ENCODE data around the gene ANKRD6.
A peak's percentile ranks its signal among the peaks of the same experiment; 100 is the strongest.

ANKRD6 gene

GRCh38 chr6:89475634-89476033 is 42.7 kb downstream of the ANKRD6 start:
- no peak for DNase-seq

- DNase-seq = no peak
Measured at GRCh38 chr6:89479897-89480296, 46.9 kb downstream of the ANKRD6 start.

- no peak for DNase-seq
Measured at GRCh38 chr6:89481695-89482094, 48.7 kb downstream of the ANKRD6 start.

- DNase-seq = no peak
Measured at GRCh38 chr6:89482126-89482525, 49.2 kb downstream of the ANKRD6 start.

DNA sequence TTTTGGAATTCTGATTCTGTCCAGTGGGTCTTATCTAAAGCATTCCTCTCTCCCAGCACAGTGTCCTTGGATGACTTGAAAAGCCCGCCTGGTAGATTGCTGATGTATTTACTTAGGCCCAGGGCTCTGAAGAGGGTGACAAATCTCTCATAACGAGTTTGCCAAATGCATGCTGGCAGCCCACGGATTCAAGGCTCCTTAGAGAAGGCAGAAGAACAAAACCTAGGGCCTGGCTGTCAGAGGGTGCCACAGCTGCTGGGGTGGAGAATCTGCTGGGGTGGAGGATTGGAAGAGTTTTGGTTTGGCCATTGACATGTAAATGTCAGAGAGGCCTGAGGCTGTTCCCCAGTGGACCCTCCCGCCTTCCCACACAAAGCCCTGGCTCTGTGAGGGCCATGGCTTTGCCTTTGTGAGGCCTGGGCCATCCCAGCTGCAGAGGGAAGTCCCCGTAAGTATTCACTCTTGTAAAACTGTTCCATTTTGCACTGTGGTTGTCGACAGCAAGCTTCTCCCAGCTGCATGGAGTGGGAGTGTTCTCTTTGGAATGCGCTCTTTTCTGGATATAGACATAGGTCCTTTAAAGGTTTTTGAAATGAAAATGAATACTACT is 50.3 kb downstream of the ANKRD6 start:
- peak; percentile 8 for DNase-seq

GRCh38 chr6:89485320-89485719 is 52.4 kb downstream of the ANKRD6 start:
- DNase-seq = no peak

DNA sequence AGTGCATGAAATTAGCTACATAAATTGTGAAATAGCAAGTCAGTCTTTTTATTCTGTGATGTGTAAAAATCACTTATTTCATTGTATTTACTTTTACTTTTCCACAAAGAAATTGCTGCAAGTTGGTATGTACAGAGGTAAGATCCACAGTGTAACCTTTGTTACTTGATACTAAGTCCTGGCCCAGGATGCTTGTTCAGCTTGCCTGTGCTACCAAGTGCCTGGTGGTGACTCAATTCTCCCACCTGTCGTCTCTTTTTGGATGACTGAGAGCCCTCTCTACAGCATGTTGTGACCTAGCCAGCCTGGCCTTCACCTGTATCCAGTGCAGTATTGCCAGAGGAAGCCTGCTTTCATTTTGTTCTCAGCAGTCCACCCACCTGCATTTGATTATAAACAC is 54.9 kb downstream of the ANKRD6 start:
- DNase-seq = no peak

GRCh38 chr6:89488438-89488837 is 55.5 kb downstream of the ANKRD6 start:
- DNase-seq = no peak

GRCh38 chr6:89489078-89489477 is 56.1 kb downstream of the ANKRD6 start:
- no peak for DNase-seq

DNA sequence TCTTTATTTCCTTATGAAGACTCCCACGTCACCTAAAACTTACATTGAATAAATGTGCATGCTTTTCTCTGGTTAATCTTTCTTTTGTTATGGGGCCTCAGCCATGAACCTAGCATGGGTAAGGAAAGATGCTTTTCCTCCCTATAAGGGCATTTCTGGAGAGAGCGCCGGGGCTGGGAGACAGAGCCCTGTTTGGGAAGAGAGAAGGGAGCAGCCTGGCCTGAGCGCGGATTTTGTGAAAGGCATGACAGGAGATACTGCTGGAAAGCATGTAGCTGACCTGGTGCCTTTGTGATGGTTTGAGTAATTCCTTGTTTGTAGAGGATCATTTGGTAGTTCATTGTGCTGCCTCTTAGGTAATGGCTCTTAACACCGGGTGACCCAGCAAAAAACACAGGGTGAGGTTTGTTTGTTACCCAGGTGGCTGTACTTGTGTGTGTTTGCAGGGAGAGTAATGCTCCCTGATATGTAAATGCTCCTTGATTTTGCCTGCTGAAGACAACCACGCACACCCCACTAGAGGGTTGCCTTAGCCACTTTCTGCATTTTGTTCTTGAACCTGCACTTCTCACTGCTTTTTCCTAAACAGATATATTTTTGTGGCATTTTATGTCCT is 59.2 kb downstream of the ANKRD6 start:
- DNase-seq = peak; percentile 68

DNA sequence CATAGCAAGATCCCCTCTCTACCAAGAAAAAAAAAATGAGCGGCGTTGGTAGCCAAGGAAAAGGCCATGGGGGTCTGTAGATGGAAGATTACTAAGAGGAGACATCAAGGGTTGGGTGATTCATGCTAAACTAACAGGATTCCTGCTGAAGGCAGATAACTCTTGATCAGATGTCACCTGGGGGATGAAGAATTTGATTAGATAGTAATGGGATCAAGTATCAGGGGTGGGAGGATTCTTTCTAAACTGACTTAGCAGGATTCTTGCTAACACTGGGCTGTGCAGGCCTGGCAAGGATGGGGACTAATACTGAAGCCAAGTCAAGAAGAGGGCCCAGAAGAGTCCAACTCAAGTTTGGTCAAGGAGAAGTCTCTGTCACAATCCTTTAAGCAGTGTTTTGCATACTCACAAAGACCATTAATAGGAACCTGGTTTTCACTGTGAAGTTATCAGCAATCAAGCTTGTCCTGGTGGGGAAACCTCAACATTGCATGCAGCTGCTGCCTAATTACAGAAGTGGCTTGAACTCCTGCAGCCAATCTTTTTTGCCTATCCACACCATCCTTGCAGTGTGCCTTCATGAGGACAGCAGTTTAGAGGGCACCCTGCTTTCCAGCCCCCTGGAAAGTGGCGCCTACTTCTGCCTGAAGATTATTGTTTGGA is 61.3 kb downstream of the ANKRD6 start:
- no peak for DNase-seq

GRCh38 chr6:89495961-89496535 is 63.1 kb downstream of the ANKRD6 start:
- DNase-seq = no peak

- DNase-seq = peak; percentile 51
Measured at GRCh38 chr6:89500611-89501010, 67.7 kb downstream of the ANKRD6 start.

DNA sequence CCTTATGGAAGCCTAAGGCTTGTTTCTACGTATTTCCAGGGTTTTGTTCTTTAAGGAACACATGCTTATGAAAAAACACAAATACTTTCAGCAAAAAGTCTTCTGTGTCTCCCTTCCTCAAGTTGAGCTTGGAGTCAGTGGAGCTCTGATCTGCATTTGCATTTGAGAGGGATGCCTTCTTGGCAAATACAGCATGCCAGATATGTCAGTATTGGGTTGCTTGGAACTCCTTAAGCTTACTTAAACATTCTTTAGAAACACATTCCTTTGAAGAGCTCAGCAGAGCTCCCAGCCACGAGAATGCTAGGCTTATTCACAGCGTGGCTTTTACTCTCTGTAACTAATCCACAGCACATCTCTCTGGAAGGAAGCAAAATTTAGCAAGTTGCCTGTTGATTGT is 68.3 kb downstream of the ANKRD6 start:
- no peak for DNase-seq

GRCh38 chr6:89501753-89502152 is 68.8 kb downstream of the ANKRD6 start:
- DNase-seq = no peak

DNA sequence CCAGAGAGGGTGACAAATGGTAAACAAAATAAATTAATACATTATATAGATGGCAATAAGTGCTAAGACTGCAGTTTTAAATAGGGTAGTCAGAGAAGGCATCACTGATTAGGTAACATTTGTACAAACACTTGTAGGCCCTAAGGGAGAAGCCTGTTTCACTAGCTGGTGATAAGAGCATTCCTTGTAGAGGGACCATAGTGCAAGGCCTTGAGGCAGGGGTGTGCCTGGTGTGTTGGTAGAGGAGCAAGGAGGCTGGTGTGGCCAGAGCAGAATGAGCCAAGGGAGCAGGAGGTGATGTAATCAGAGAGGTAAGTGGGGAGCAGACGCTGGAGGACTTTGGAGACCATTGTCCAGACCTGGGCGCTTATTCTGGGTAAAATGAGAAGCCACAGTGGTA is 70.7 kb downstream of the ANKRD6 start:
- DNase-seq = no peak

GRCh38 chr6:89505847-89506246 is 72.9 kb downstream of the ANKRD6 start:
- DNase-seq = no peak

GRCh38 chr6:89506716-89507617 is 74.0 kb downstream of the ANKRD6 start:
- DNase-seq = no peak

DNA sequence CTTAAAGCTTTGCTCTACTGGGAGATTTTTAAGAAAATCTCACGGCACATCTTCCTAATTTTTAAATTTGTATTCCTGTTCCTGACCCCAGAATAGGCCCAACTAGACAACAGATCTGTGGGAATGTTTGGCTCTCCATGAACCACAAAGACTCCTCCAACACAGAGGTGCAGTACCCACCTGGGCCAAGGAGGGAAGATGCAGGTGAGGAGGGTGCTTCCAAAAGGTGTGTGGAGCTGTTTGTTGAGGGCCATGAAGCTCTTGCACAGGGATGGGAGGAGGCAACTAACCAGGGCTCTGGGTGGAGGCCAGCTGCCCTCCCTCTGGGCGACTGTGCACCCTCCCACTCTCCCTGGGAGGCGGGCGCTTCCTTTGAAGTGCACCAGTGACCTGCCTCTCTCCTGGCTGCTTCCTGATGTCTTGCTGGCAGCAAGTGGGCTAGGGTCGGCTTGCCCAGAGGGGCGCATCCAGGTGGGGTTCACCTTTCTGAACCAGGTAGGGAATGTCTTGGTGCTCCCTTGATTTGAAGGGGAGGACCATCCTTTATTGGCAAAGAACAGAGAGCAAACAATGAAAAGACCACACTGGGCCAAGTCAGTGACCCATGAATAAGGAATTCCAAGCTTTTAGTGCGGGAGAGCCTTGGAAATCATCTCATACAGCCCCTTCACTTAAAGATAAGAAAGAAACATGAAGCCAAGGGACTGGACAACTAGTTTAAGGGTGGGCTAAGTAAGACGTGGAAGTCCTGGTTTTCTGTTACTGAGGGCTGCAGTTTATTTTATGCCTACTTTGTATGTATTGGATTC is 76.0 kb downstream of the ANKRD6 start:
- DNase-seq = no peak

- peak; percentile 61 for DNase-seq
Measured at GRCh38 chr6:89509777-89510281, 76.9 kb downstream of the ANKRD6 start.

DNA sequence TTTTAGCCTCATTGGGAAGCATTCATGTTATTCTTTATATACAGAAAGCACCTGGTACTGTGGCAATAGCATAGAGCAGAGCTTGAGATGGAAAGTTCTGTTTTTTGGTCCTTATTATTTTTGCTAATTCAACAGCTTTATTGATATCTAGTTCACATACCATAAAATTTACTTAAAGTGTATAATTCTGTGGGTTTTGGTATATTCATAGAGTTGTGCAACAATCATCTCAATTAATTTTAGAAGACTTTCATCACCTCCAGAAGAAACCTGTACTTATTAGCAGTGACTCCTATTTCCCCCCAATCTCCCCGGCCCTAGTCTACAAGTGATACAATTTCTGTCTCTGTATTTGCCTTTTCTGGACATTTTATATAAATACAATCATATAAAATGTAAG is 77.4 kb downstream of the ANKRD6 start:
- no peak for DNase-seq

Measured in NCI-H1092 treated with DMSO at 0.1 percent for 48 hours (cell line).